Measurements from ENCODE around the gene RNFT2. TPM values are rescaled to one million over a fixed set of nuclear protein-coding genes. Genes with fewer than 3 reads are reported as not detected.

RNFT2 gene
- total RNA-seq, 1 experiment from 2014 or later = 34.9 TPM

- no peak overlapping the region for H3K9ac ChIP-seq (ENCODE audit: low read length)
- intact Hi-C loops (cut with micrococcal nuclease) = loop anchor here (10.0 kb wide), 1 partner anchor 455 kb away; no protein-coding TSS in a partner anchor
- no TSS peak for BruUV-seq (replicated peaks)
- ATAC-seq (no peak), DNase-seq (ENCODE audit: low read depth, low spot score) (no peak)
- H3K4me1 ChIP-seq (ENCODE audit: control insufficient read depth in 1 of 2, insufficient read depth in 2 of 2, low read length in 2 of 2) = peaks cover 0 to 4% of the 10 kb centered on the region in 2 experiments; a peak in 1 of 4 replicates
- no peaks in the 10 kb centered on the region for H3K36me3 ChIP-seq (ENCODE audit: control insufficient read depth in 1 of 2, insufficient read depth in 2 of 2, low read length in 2 of 2)
- no peaks in the 10 kb centered on the region for H3K79me2 ChIP-seq (ENCODE audit: insufficient read depth, low read length)
- no peaks in the 10 kb centered on the region for H3K9me2 ChIP-seq (ENCODE audit: insufficient read depth)
- no peaks in the 10 kb centered on the region for H4K20me1 ChIP-seq (ENCODE audit: insufficient read depth)
- RAD21 ChIA-PET (ENCODE audit: low non-redundant PET in 1 of 2, low total read pairs in 2 of 2, uncharacterized antibody in 2 of 2, unreplicated experiment in 2 of 2) = no interaction called here
- no peak overlapping the region for H3K4me3 ChIP-seq (replicated peaks in 1 of 2; ENCODE audit: low read depth in 1 of 2, low read length in 2 of 2)
- no peaks in the 10 kb centered on the region for H3K27me3 ChIP-seq (ENCODE audit: insufficient read depth, low read length)
- CTCF ChIA-PET = interaction anchor here (0.6 kb wide), 1 partner anchor 243 kb away, joined by 3 read pairs; no protein-coding TSS in a partner anchor
- H3K9me3 ChIP-seq (ENCODE audit: control insufficient read depth in 1 of 2, insufficient read depth in 1 of 2, low read depth in 1 of 2, low read length in 2 of 2) = no peaks in the 10 kb centered on the region
- POLR2A ChIA-PET = no interaction called here
- no peak overlapping the region for H2AFZ ChIP-seq (ENCODE audit: low read depth, low read length, poor library complexity, severe bottlenecking)
- no peak overlapping the region for H3K27ac ChIP-seq (ENCODE audit: low read depth, low read length)
- TF ChIP-seq REST (IDR thresholded peaks at IDR 0.05; ENCODE audit: low read depth) (no peak), POLR2A (IDR thresholded peaks at IDR 0.05; ENCODE audit: borderline replicate concordance, extremely low read depth, insufficient read depth, insufficient read length) (no peak), JUND (IDR thresholded peaks at IDR 0.05) (no peak), MAX (IDR thresholded peaks at IDR 0.05) (no peak), SIN3A (IDR thresholded peaks at IDR 0.05; ENCODE audit: low read depth) (no peak), RAD21 (IDR thresholded peaks at IDR 0.05; ENCODE audit: low read depth) (no peak), CTCF (IDR thresholded peaks at IDR 0.05 in 2 of 3, conservative IDR thresholded peaks at IDR 0.05 in 1 of 3; ENCODE audit: borderline replicate concordance in 1 of 3, insufficient read depth in 1 of 3, low read depth in 2 of 3, low read length in 2 of 3) (no peak)
- no peak overlapping the region for H3K4me2 ChIP-seq (ENCODE audit: low read length)
Measured at GRCh38 chr12:116700066-116700465, 38.0 kb upstream of the RNFT2 start.

Measured in HCT116 (cell line).